ENCODE data around the gene NFATC1.

NFATC1 gene

DNA sequence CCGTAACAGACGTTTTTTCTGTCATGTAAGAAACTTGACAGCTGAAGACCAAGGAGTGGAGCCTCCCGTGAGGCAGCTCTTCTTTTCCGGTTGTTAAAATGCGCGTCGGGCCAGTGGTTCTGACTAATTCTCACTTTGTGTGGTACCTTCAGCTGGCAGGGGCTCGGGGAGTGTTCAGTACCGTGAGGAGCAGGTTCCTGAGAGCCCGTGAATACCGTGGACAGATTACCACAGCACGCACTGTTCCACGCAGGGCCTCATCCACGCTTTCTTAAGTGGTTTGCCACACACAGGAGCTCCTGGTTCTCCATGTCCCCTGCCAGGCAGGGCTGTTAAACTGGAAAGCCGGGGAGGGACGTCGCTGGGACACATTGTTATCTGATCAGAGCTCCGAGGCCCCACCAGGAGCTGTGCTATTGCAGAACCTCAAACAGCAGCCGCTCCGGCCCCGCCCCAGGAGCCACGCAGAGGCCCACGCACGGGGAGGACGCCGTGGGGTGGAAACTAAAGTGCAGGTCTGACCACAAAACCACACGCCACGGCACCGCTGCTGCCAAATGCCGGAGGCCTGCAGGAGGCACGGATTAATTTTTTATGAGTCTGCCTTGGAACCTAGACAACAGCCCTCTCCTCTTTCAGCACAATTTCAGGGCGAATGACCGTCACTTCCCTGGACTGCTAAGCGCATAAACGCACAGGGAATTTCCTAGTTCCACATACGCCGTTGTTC is 43.3 kb downstream of the NFATC1 start:
- DNase-seq (ENCODE audit: low read depth in 2 of 3, low spot score in 1 of 3), result peak in 2 of 3 donors; percentile 10 to 20

GRCh38 chr18:79439628-79440023 is 43.9 kb downstream of the NFATC1 start:
- no peak for DNase-seq (ENCODE audit: low read depth in 2 of 3, low spot score in 1 of 3)

- DNase-seq (ENCODE audit: low read depth in 2 of 3, low spot score in 1 of 3), result no peak
Measured at GRCh38 chr18:79440316-79441110, 44.8 kb downstream of the NFATC1 start.

- DNase-seq (ENCODE audit: low read depth in 2 of 3, low spot score in 1 of 3), result no peak
Measured at GRCh38 chr18:79441420-79441819, 45.7 kb downstream of the NFATC1 start.

GRCh38 chr18:79442508-79443221 is 46.9 kb downstream of the NFATC1 start:
- no peak for DNase-seq (ENCODE audit: low read depth in 2 of 3, low spot score in 1 of 3)

DNA sequence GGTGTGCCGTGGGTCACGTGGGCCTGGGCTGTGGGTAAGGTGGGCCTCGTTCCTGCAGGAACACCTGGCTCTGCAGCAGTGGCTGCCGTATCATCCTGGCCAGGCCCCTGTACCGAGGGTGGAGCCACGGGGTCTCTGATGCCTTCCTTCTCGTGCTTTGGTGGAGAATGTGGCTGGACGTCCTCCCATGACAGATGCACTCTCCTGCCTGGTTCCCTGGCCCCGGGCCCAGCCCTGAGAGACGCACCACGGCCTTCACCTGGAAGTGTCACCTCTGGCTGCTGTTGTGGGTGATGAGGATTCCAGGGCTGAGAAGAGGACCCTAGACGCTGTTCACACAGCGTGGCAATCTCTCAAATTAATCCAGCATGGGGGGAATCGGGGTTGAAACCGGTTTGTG is 49.5 kb downstream of the NFATC1 start:
- DNase-seq (ENCODE audit: low read depth in 2 of 3, low spot score in 1 of 3), result no peak

DNA sequence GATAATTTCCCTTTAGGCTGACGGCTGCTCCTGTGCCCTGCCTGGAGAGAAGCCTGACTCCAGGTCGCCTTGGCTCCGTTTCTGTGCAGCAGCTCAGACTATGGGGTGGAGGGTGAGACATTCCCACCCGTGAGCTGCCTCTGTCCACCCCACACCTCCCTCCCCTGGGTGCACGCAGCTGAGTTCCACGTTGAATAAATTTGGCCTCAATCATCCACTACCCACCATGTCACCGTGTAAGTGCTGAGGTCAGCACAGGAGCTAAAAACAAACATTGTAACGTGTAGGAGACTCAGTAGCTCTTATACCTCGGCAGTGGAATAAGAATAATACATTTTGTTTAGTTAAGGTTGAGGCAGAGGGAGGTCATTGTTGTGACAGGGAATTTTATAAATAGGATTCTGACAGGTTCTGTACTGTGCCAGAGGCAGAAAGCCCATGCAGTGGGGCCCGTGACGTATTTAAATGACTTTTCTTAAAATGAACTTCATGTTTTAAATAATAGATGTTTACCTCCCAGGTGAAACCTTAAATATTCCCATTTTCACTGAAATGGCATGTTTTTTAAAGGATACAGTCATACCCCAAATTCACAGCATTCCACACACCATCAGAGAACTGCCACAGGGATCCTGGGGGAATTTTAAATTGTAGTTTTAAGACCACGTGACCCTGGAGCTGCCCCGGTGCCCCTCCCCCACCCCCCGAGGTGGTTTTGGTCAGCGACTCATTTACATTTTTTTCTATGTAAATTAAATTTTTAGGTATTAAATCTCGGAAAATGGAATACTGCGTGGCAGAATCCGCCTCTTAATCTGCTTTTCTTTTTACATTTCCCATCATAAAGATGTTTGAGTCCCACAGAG is 50.2 kb downstream of the NFATC1 start:
- no peak for DNase-seq (ENCODE audit: low read depth in 2 of 3, low spot score in 1 of 3)

- DNase-seq (ENCODE audit: low read depth in 2 of 3, low spot score in 1 of 3), result no peak
Measured at GRCh38 chr18:79446931-79447330, 51.2 kb downstream of the NFATC1 start.

GRCh38 chr18:79447703-79448367 is 52.1 kb downstream of the NFATC1 start:
- no peak for DNase-seq (ENCODE audit: low read depth in 2 of 3, low spot score in 1 of 3)

- no peak for DNase-seq (ENCODE audit: low read depth in 2 of 3, low spot score in 1 of 3)
Measured at GRCh38 chr18:79448621-79449020, 52.9 kb downstream of the NFATC1 start.

- DNase-seq (ENCODE audit: low read depth in 2 of 3, low spot score in 1 of 3), result no peak
Measured at GRCh38 chr18:79449551-79450288, 54.0 kb downstream of the NFATC1 start.

DNA sequence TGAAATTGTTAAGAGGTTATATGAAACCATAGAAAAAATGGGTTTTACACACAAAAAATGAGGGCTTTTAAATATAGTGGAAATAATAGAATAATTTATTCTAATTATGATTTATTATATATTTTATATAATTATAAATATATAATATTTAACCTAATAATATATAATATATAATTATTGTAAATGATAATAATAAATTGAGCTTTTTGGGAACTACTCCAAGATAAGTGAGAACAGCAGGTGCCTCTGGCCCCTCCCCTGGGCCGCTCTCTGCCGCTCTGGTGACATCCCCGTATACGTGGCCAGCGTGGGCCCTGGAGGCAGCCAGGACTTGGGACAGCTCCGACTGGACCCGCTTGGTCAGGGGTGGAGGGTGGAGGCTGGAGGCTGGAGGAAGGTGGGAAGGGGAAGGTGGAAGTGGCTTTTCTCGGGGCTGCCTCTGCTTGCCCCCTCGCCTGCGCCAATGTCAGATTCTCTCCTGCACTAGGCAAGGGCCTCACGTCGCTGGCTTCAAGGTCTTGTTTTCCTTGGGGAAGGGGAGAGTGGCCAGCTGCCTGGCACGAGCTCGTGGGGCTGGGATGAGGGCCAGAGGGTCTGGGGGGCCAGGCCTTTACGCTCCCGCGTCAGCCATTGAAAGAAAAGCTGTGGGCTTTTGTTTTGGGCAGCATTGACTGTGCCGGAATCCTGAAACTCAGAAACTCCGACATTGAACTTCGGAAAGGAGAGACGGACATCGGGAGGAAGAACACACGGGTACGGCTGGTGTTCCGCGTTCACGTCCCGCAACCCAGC is 54.8 kb downstream of the NFATC1 start:
- DNase-seq (ENCODE audit: low read depth in 2 of 3, low spot score in 1 of 3), result no peak

- DNase-seq (ENCODE audit: low read depth in 2 of 3, low spot score in 1 of 3), result no peak
Measured at GRCh38 chr18:79451237-79452125, 55.8 kb downstream of the NFATC1 start.

DNA sequence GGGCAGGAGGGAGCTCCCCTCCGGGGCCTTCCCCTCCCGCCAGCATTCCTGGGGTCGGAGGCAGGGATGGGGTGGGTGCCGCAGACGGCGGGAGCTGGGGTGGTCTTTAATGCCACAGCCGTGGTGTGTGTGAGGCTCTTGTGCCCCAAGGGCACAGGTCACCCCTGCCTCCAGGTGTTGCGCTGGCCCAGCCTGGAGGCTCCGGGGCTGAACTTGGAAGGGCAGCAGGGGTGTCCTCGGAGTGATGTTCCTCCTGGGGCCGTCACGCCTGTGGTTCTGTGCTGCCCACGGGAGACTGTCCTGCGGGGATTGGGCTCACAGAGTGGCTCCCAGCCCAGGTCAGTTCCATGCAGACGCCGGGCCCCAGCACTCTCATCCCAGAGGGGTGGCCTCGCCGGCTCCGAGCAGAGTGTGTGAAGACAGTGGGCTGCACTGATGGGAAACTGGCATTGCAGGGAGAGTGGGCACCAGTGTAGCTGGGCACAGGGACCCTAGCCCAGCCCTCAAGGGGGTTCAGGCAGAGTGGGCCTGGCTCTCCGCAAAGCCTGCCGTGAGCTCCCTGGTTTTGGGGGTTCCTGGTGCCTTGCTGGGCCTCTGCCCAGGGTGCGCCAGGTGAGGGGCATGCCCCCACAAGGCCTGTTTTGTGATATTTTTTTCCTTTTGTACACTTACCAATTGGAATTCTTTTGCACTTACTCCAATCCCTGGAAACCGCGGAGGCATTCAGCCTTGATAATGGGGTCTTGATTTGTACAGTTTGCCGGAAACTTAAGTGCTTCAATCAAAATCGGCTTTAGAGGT is 56.7 kb downstream of the NFATC1 start:
- DNase-seq (ENCODE audit: low read depth in 2 of 3, low spot score in 1 of 3), result no peak

GRCh38 chr18:79452991-79453645 is 57.4 kb downstream of the NFATC1 start:
- DNase-seq (ENCODE audit: low read depth in 2 of 3, low spot score in 1 of 3), result no peak

Data from stimulated activated CD4-positive, alpha-beta T cell treated with anti-CD3 and anti-CD28 coated beads, Interleukin-12 subunit alpha, Interleukin-12 subunit beta, amount 100 ng/mL, for 48 hours (primary cell).